EH (cell line): Measurements from ENCODE around the gene TMEM203.
A peak's percentile ranks its signal among the peaks of the same experiment; 100 is the strongest.

Source experiments
- DNase-seq: peaks from one replicate; pipeline ENCODE4 v3.0.0-alpha.2; 2015; ENCODE audit warnings: low read depth

TMEM203 gene

DNA sequence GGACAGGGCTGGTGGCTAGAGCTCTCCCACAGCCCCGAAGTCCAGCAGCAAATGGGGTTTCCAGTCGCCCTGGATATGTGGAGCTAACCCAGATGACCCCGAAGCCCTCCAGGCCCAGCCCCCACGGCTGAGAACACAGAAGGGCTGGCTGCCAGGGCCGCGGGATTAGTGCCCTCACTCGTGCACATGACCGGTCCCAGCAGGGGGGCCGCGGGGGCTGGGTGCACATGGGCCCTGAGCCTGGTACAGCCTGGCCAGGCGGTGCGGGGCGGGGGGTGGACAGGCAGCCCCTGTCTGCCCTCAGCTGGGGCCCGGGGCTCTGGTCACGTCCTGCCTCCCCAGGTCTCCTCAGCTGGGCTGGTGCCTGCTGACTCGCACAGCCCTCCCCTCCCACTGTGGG is 11.1 kb downstream of the TMEM203 start:
- DNase-seq = no peak

DNA sequence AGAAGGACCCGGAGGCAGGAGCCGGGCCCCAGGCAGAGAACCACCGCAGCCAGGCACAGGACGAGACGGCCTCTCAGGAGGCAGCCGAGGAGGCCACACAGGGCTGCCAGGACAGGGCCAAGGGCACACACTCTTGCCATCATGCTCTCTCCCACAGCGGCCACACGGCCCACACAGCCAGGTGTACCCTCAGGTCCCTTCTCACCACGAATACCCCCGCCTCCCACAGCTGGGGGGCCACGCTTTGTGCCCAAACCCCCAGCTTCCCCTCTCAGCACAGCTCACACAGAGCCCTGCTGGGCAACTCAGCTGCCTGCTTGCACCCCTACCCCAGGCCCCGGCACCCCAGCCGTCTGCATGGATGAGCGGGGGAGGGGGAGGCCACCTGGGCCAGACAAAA is 11.7 kb downstream of the TMEM203 start:
- no peak for DNase-seq

DNA sequence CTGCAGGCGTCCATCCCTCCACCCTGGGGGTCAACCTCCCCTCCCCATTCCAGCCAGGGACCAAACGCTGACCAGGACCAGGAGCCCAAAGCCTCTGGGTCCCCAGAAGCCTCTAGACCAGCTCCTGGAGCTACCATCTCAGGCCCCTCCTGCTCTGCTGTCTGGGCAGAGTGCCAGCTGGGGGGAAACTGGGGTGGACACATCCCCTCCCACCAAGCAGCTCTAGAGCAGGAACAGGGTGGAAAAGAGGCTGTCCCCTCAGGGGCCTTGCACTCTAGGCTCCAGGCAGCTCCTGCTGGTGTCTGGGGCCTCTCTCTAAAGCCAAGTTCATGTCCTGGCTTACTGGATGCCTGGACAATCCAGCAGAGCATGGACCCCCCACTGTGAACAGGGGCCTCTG is 12.6 kb downstream of the TMEM203 start:
- DNase-seq = no peak

DNA sequence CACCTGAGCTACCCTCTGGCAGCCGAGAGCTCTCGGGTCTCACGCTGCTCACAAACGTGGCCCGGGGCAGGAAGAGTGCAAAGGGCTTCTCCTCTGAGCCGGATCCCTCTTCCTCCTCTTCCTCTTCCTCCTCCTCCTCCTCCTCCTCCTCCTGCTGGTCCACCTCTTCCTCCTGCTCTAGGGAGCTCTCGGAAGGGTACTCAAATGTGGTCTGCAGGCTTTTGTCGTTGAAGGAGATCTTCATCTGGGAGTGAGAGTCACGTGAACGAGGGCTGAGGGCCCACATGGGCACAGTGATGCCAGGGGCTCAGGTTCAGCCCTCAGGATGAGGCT is 13.0 kb downstream of the TMEM203 start:
- DNase-seq = no peak

DNA sequence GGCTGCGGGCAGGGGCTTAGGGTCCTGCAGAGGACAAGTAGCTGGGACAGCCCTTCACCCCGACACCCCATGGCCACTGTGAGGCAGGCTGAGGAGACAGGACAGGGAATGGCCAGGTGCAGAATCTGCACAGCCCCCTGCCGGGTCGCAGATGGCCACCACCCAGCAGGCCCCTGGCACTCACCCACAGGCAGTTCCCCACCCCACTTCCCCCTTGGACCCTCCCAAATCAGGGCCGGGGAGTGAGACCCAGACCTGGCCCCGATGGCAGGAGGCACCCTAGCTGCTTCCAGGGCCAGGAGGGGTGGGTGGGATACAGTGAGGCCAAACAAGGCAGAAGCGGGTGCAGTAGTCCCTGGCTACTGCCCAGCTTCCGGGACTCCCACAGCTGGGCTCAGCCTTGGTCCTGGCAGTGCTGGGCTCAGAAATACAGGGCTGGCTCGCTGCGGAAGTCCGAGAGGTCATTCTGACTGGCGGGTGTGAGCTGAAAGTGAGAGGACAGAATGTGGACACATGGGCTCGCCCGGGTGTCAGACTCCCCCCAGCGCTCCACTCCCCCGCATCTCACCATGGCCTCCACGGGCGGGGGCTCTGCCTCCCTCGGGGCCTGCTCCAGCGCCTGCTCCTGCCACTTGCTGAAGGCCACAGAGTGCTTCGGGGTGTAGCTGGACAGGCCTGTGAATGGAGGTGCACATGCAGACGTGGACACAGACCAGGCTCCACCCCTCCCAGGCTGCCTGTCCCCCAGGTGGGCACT is 13.6 kb downstream of the TMEM203 start:
- DNase-seq = no peak

DNA sequence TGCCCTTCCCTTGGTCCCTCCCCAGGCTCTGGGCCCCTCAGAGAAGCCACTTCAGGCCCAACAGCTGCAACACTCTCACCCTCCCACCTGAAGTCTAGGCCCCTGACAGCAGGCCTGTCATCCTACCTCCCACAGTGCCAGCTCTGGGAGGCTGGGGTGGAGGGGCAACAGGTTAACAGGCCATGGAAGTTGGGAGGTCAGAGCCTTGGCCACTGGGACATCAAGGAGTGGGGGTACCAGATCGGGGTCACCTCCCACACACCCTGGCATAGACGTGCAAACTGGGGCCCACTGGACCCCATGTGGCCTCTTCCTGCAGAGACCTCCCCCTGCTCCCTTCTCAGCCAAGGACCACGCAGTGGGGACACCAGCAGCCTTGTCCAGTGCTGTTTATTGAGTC is 14.2 kb downstream of the TMEM203 start:
- no peak for DNase-seq

DNA sequence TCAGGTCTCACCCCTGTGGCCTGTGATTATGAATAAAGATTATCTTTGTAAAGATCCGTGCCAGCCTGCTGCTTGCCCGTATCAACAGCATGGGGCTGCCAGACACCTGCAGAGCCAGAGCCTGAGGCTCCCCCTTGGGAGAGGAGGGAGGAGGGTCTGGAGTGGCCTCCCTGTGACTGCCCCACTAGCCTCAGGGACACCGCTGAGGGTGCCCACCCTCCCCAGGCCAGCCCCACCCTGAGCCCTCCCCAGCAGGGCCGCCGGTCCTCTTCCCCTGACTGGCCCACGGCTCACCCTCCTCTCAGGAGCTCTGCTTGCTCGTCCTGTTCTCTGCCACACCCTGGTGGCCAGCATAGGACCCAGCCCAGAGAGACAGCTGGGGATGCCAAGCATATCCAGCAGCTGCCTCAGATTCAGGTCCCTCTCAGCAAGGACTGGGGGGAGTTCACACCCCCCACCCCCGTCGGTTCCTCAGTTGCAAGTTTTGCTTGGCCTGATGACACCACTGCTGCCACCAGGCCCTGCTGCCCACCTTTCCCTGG is 15.1 kb downstream of the TMEM203 start:
- DNase-seq = no peak

DNA sequence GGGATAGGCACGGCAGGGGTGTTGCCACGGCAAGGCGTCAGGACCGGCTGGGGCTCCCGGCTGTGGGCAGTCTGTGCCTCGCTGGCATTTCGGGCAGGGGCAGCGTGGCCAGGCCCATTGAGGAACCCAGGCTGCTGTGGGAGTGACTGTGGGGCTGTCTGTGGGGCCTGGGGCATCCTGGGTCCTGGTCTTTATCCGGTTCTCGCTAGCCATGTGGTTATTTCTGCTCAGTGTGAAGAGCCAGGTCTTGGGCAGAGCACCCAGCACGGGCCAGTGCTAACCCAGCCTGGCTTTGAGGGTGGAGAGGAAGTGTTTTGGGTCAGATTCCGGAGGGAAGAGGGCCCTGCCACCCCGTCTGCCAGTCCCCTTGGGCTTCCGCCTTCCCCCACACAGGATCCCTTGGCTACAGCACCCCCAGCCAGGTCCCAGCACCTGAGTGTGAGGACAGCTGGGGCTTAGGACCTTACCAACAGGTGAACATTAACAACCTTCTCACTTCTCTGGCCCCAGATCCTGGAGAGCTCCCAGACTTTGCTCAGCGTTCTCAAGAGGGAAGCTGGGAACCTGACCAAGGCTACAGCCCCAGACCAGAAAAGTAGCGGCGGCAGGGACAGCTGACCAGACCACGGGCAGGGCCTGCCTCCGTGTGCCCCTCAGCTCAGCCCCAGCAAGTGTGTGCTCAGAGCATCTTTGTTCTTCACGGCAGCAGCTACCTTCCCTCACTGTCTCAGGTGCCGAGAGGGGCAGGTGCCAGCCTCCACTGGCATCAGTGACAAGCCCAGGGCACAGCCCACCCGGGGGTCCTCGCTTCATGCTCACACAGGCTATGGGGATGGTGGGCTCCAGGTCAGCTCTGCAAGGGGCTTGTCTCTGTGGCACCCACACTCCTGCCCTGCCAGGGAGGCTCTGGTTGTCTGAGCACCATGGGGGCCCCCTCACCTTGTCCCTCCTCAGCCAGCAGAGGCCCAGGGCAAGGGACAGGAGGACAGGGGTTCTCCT is 15.9 kb downstream of the TMEM203 start:
- no peak for DNase-seq

DNA sequence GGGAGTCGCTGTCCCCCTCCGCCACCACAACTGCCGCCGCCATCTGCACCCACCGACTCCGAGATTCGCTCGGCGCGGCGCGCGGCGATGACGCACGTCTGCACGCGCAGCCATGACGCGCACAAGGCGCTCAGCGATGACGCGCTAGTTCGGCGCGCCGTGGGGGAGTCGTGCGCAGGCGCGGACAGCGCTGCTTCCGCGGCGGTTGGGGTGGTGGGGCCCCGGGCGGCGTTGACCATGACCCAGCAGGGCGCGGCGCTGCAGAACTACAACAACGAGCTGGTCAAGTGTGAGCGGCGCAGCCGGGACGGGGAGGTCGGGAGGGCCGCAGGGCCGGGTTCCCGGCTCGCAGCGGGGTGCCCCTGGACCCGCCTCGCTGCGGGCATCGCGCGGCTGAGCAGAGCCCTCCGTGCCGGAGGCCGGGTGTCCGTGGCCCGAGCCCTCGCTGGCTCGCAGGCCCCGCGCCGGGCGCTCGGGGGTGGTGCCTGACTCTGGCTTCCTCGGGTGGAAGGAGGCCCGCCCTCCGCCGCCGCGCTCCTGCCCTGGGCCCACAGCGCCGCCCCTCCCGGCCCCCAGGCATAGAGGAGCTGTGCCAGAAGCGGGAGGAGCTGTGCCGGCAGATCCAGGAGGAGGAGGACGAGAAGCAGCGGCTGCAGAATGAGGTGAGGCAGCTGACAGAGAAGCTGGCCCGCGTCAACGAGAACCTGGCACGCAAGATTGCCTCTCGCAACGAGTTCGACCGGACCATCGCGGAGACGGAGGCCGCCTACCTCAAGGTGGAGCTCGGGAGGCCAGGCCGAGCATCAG is 16.8 kb downstream of the TMEM203 start, which contains the start of the genes ANAPC2 and SSNA1:
TSS of gene ANAPC2 (minus strand) at position 71 of the 807 bp plus-strand sequence. CDS start at position 43, 28 bp downstream.
TSS of gene SSNA1 (plus strand) at position 187 of the 807 bp plus-strand sequence. CDS start at position 238, 51 bp downstream.
- DNase-seq = peak; percentile 90

DNA sequence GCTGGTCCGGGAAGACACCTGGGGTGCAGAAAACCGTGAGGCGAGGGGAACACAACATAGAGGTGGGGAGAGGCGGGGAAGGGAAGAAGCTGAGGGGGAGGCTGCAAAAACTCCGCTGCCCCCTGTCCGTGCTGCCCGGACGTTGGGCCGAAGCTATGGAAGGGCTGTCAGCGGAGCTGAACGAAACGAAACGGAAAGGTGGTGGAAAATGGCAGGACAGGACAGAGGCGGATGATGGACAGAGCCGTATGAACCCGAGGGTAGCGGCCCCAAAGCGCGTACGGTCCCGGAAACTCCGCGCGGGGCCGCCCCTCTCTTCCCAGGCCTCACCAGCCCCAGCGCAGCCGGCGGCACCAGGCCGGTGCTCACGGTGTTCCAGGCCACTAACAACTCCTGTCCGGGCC is 17.4 kb downstream of the TMEM203 start:
- DNase-seq = no peak

DNA sequence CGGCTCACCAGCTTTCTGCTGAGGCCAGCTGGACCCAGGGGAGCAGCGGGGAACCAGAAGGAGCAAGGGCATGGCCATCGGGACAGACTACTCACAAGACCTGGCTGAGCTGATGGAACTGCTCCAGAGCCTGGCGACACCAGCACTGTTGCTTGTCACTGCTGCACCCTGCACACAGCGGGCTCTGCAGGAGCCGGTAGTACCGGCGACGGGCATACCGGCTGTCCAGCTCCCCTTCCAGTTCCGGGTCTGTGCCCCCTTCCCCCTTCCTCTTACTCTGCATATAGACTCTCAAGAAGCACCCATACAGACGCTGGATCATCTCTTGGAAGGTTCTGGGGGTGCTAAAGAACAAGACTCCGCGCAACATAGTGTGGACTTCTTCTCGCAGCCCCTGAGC is 18.1 kb downstream of the TMEM203 start:
- no peak for DNase-seq

DNA sequence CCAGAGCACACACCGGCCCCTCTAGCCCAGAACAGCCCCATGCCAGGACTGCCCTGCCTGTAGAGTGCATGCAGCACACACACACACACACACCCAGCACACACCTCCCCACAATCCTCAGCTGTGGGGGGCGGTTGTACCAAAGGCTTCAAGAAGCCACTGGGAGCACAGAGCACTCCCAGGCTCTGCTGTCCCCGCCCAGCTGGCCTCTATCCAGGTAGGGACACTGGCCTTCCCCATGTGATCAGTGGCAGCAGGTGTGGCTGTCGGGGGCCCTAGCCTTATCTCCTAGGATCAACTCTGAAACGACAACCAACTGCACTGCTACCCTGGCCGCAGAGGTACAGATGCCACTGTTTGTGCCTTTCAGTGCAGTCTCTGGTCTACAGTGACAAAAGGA is 19.1 kb downstream of the TMEM203 start:
- DNase-seq = no peak

DNA sequence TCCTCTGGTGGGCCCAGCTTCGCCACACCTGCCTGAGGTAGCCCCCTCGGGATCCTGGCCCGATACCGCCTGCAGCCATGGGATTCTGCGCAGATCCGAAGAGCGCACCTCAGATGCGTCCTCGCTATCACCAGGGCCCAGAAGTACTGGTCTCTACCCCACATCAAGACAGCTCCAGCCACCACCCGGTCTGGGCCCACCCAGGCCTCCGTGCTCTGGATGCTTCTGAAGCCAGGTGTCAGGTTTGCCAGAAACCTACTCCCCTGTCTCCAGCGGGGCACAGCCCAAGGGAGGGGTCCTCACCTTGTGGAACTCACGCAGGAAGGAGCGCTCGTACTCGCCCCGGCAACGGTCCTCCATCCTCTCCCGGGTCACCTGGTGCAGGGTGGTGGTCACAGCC is 19.5 kb downstream of the TMEM203 start:
- DNase-seq = no peak

DNA sequence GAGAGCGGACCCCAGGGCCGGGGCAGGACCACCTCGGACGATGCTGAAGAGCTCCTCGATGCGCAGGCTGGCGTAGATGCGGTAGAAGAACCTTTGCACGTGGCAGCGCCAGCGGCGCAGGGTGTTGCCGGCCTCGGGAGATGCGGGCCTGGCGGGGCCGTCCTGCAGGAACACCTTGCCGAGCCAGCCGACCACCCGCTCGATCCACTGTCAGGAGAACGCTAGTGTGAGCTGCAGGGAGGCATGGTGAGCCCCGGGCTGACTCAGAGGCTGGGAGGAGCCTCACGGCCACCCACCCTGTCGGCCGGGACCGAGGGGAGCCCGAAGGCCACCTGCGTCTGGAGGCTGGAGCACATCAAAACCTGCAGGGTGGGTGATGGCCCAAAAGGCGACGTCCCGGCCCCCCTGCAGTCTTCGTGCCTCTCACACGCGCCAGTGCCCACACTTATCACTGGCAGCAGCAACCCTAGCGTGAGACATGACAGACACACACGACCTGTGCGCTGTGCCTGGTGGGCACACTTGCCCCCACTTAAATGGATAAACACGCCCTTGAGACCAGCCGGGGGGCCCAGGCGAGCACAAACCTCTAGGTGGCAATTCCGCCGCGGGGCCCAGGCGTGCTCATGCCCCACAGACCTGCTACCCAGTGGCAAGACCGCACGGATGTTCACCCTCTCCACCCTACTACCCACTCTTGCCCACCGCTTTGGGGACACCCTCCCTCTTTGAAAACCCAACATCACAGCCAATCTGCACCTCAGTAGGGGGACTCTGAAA is 20.4 kb downstream of the TMEM203 start:
- DNase-seq = no peak

DNA sequence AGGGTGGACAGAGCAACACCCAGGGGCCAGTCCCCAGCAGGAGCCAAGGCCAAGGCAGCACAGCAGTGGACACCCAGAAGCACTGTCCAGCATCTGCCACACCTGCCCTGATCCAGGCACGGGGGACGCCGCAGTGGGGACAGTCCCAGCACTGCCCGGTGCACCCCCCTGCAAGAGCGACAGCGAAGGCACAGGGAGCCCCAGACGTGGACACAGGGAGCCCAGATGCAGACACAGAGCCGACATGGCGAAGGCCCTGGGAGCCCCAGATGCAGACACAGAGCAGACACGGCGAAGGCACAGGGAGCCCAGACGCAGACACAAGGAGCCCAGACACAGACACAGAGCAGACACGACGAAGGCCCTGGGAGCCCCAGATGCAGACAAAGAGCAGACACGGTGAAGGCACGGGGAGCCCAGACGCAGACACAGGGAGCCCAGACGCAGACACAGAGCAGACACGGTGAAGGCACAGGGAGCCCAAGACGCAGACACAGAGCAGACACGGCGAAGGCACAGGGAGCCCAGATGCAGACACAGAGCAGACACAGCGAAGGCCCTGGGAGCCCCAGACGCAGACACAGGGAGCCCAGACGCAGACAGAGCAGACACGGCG is 21.4 kb downstream of the TMEM203 start:
- no peak for DNase-seq

DNA sequence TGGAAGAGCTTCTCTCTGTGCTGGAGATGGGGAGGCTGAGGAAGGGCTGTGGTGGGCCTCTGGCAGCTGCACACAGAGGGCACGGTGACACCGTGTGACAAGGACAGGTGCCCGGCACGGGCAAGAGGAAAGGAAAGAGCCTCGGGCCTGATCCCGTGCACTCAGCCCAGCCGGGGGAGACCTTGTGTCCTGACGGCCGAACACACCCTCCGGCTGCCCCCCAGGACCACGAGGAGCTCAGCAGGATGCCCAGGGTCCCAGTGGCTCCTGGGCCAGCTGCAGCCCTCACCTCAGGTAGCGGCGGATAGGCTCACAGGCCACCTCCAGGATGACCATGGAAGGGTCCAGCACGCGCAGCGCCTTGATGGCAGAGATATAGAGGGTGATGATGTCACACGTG is 22.6 kb downstream of the TMEM203 start:
- DNase-seq = no peak

DNA sequence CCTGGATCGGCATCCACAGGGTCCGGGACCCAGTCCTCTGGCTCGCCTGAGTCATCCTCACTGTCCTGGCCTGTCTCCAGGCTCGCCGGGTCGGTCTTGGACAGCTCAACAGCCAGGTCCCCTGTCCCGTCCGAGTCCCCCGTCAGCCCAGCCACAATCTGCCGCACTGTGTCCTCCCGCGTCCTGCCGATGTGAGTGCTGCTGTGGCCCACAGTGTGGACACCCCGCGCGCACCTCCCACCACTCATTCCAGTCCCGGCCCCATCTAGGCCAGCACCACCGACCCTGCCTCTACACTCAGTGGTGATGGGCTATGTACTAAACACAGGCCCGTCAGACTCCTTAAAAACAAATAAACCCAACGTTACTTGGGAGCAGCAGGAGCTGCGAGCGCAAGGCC is 23.8 kb downstream of the TMEM203 start:
- DNase-seq = no peak

DNA sequence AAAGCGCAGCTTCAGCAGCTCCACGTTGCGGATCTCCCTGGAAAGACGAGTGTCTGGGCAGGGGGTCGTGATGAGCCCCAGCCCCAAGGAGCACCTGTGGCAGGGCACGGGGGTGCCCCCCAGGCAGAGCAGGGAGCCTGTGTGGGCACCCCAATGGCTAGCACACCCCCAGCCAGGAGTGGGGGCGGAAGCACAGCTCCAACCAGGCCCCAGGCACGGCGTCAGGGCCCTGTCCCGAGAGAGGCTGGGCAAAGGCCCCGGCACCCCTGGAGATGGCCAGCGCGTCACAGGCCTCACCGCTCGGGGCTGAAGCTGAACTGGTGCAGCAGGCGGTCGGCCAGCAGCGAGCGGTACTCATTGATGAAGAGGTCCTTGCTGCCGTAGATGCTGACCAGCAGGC is 25.0 kb downstream of the TMEM203 start:
- DNase-seq = no peak

DNA sequence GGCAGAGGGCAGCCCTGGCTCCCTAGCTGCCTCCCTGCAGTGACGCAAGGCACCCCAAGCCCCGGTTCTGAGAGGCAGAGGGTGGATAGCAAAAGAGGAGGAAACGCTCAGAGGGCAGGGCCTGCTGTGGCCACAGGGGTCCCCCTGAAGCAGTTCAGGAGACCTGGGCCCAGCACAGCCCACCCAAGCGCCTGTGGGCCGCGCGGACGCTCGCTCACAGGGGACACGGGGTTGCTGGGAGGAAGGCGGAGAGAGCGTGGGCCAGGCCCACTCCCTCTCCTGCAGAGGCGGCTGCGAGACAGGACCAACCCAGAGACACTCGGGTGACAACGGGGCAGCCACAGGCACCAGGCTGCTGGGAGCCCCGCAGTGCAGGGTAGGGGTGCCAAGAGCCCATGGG is 25.7 kb downstream of the TMEM203 start:
- no peak for DNase-seq

DNA sequence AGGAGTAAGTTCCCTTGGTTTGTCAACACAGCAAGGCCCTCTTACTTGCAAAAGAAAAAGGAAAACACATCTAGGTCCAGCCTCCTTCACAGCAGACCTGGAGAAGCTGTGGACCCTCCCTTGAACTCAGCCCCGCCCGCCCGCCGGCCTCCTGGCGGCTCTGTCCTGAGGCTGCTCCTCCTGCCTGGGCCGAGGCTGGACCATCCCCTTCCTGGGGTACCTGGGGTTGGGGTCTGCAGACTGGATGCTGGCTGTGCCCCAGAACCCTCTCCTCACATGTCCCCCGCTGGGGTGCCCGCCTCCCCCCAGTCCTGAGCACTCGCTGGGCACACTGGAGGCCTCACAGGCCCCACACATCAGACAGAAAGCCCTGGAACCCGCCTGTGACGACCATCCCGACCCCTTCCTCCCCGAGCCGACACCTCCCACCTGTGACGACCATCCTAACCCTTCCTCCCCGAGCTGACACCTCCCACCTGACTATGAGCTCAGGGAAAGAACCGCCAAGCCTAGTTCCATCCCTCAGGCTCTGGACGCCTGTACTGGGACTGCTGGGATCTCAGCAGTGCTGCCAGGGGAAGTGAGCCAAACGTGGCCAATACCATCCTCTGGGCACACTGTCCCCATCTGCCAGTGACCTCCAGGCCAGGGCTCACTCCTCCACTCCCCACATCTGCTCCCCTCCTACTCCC is 26.4 kb downstream of the TMEM203 start:
- no peak for DNase-seq
